Measurements from ENCODE around the gene PFDN5. TPM values are rescaled to one million over a fixed set of nuclear protein-coding genes. Genes with fewer than 3 reads are reported as not detected.

PFDN5 gene
- total and polyA plus RNA-seq, 10 of the 15 experiments (the other 5 are each of a cell fraction or from before 2014, with no cell fraction given), result 300 to 1,596 (median 495) TPM

- TF ChIP-seq ZBTB11 (CRISPR knock-in tag; IDR thresholded peaks at IDR 0.05) (no peak), IRF5 (IDR thresholded peaks at IDR 0.05; ENCODE audit: borderline replicate concordance) (no peak), CTCF (IDR thresholded peaks at IDR 0.05 in 2 of 3, conservative IDR thresholded peaks at IDR 0.05 in 1 of 3; ENCODE audit: control insufficient read depth in 2 of 3, extremely low read depth in 1 of 3, insufficient read depth in 1 of 3, low read depth in 3 of 3, low read length in 3 of 3) (peak in 1 of 3 experiments; percentile 8; a peak in 1 of 6 replicates), SMAD1 (IDR thresholded peaks at IDR 0.05; ENCODE audit: low read depth, partially characterized antibody) (peak; percentile 63), ZNF622 (IDR thresholded peaks at IDR 0.05) (no peak), EZH2 (IDR thresholded peaks at IDR 0.05; ENCODE audit: borderline replicate concordance, control insufficient read depth, low read depth, low read length) (no peak), ZBTB4 (CRISPR knock-in tag; IDR thresholded peaks at IDR 0.05) (no peak), MLLT1 (IDR thresholded peaks at IDR 0.05) (peak; percentile 68; the same call in 1 of the 2 replicates), HSF1 (IDR thresholded peaks at IDR 0.05; ENCODE audit: low read depth, low read length) (no peak), SMAD5 (IDR thresholded peaks at IDR 0.05; ENCODE audit: low read depth) (peak; percentile 72), ZBED1 (IDR thresholded peaks at IDR 0.05; ENCODE audit: borderline replicate concordance) (peak; percentile 70; the same call in 1 of the 2 replicates)
Measured at GRCh38 chr12:53295070-53295890, at the start of gene PFDN5 (continued).

Measured in GM12878 (cell line).